WERI-Rb-1 (cell line): ENCODE results near the gene FBXO30.

ENCODE experiments used
- DNase-seq: peaks from one replicate; pipeline ENCODE4 v3.0.0-alpha.2; 2020
- H3K27ac ChIP-seq: fragments of 250-450 bp; sonication (Bioruptor Pico); 2 replicates; pipeline ENCODE4 v1.5.1; 2020; ENCODE audit warnings: mild to moderate bottlenecking, moderate library complexity
- H3K27me3 ChIP-seq: fragments of 250-450 bp; sonication (Bioruptor Pico); 2 replicates; pipeline ENCODE4 v1.5.1; 2021; ENCODE audit warnings: mild to moderate bottlenecking, low read depth, moderate library complexity; ENCODE audit not compliant: insufficient read depth, severe bottlenecking
- H3K36me3 ChIP-seq: fragments of 250-450 bp; sonication (Bioruptor Pico); 2 replicates; pipeline ENCODE4 v1.5.1; 2020; ENCODE audit warnings: mild to moderate bottlenecking, moderate library complexity
- H3K4me3 ChIP-seq: 2 replicates; pipeline ENCODE4 v1.5.1; 2011; ENCODE audit warnings: low read depth, mild to moderate bottlenecking, control low read depth, low read length
- H3K9me3 ChIP-seq: fragments of 250-450 bp; sonication (Bioruptor Pico); 2 replicates; pipeline ENCODE4 v1.5.1; 2021; ENCODE audit warnings: mild to moderate bottlenecking, moderate library complexity; ENCODE audit not compliant: severe bottlenecking
- TF ChIP-seq, protein P1 (sequence below): IDR thresholded peaks from 2 replicates; pipeline ENCODE4 v1.5.1; 2011; ENCODE audit warnings: low read depth, mild to moderate bottlenecking, control low read depth, inconsistent platforms, low read length

The FBXO30 gene

DNA sequence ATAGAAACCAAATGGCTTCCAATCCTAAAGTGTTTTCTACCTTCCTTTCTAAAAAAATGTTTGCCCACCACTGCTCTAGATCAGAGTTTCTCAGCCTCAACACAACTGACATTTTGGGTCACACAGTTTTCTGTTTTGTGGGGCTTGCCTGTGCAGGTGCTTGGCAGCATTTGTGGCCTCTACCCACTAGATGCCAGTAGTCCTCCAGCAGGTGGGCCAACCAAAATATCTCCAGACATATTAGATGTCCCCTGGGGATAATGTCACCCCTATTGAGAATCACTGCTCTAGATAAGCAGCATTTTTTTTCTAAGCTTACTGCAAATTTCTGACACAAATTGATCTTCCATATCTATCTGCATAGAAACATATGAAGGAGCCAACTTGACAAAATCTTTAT, 53.0 kb downstream of the FBXO30 start:
- no peak for DNase-seq
- no peaks in the 10 kb centered on the region for H3K36me3 ChIP-seq
- H3K27me3 ChIP-seq, result no peaks in the 10 kb centered on the region
- H3K4me3 ChIP-seq, result no peak overlapping the region
- H3K9me3 ChIP-seq, result no peaks in the 10 kb centered on the region
- TF ChIP-seq, protein P1, sequence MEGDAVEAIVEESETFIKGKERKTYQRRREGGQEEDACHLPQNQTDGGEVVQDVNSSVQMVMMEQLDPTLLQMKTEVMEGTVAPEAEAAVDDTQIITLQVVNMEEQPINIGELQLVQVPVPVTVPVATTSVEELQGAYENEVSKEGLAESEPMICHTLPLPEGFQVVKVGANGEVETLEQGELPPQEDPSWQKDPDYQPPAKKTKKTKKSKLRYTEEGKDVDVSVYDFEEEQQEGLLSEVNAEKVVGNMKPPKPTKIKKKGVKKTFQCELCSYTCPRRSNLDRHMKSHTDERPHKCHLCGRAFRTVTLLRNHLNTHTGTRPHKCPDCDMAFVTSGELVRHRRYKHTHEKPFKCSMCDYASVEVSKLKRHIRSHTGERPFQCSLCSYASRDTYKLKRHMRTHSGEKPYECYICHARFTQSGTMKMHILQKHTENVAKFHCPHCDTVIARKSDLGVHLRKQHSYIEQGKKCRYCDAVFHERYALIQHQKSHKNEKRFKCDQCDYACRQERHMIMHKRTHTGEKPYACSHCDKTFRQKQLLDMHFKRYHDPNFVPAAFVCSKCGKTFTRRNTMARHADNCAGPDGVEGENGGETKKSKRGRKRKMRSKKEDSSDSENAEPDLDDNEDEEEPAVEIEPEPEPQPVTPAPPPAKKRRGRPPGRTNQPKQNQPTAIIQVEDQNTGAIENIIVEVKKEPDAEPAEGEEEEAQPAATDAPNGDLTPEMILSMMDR, result no peak
- no peak overlapping the region for H3K27ac ChIP-seq

DNA sequence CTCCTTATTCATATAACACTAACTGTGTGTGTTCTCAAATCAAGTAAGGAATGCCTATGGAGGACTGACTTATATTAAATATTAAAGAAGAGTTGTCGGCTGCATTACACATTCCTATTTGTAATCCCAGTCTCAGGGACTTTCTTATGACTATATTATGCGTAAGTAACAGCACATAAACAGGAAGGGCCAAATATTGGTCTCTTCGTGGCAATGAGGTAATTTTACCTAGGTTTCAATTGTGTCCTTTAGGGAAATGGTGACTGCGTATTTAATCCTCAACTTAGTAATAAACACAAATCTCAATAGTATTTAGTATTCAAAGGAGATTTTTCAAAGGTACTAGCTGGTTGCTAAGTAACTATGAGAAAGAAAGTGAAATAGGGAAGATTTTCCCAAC, 56.5 kb downstream of the FBXO30 start:
- no peak overlapping the region for H3K27ac ChIP-seq
- TF ChIP-seq, protein P1, result no peak
- H3K27me3 ChIP-seq, result no peaks in the 10 kb centered on the region
- no peak for DNase-seq
- H3K9me3 ChIP-seq, result no peaks in the 10 kb centered on the region
- H3K4me3 ChIP-seq, result no peak overlapping the region
- no peaks in the 10 kb centered on the region for H3K36me3 ChIP-seq

GRCh38 chr6:145756170-145756662, 58.4 kb downstream of the FBXO30 start:
- DNase-seq, result no peak
- Histone ChIP-seq H3K27ac (no peak overlapping the region), H3K36me3 (no peaks in the 10 kb centered on the region)

DNA sequence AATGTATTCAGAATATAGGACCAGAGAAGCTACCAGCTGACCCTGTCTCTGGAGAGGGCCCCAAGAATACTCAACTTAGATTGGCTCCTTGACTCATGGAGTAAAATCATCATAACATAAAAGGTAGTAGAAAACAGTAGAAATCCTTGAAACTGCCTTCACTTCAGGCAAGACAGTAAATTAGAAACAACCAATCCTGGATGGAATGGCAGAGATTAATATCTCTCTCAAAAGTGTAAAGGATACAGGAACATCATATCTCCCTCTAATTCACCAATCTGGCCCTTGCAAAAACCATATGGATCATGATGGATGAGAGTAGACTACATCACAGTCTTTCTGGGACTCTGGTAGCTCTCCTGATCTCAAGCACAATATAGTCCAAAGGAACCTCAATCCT, 58.9 kb downstream of the FBXO30 start:
- Histone ChIP-seq H3K4me3 (no peak overlapping the region), H3K36me3 (no peaks in the 10 kb centered on the region), H3K9me3 (no peaks in the 10 kb centered on the region), H3K27me3 (no peaks in the 10 kb centered on the region), H3K27ac (no peak overlapping the region)
- TF ChIP-seq, protein P1, result no peak
- no peak for DNase-seq

More at GRCh38 chr6:145756170-145756662, 58.4 kb downstream of the FBXO30 start:
- Histone ChIP-seq H3K4me3 (no peak overlapping the region), H3K9me3 (no peaks in the 10 kb centered on the region), H3K27me3 (no peaks in the 10 kb centered on the region)
- TF ChIP-seq, protein P1, result no peak

DNA sequence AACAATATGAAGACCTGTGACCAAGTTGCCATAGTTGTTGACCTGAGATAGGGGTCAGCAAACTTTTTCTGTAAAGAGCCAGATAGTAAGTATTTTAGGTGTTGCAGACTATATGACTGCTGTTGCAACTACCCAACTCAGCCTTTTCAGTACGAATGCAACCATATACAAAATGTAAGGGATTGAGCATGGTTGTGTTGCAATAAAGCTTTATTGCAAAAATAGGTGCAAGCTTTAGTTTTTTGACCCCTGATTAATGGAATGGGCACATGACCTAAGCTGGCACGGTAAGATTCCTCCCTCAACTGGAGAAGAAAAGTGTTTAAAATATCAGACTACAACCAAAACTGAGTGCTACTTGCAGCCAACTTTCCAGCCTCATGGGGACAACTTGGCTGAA, 62.0 kb downstream of the FBXO30 start:
- TF ChIP-seq, protein P1, result no peak
- H3K9me3 ChIP-seq, result no peaks in the 10 kb centered on the region

DNA sequence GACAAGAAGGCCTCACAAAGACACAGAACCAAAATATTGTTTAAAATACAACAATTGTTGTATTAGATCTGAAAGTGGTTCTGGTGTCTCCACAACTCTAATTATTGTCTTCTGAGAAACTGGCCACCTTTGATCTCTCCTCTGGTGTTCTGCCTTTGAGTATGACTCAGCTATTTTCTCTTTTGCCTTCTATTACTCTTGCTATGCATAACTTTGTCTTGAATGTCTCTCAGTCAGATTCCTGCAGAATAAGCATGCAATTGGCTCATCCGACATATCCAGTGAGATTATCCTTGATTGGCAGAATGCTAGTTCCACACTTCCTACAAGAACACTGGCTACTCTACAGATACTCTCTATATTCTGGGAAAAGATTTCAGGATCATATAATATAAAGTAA, 65.0 kb downstream of the FBXO30 start:
- H3K4me3 ChIP-seq, result no peak overlapping the region
- H3K27ac ChIP-seq, result no peak overlapping the region

More for the DNA sequence above, 62.0 kb downstream of the FBXO30 start:
- H3K27ac ChIP-seq, result no peak overlapping the region
- no peaks in the 10 kb centered on the region for H3K36me3 ChIP-seq
- H3K27me3 ChIP-seq, result no peaks in the 10 kb centered on the region
- DNase-seq, result no peak
- H3K4me3 ChIP-seq, result no peak overlapping the region

More for the DNA sequence above, 65.0 kb downstream of the FBXO30 start:
- no peaks in the 10 kb centered on the region for H3K9me3 ChIP-seq
- H3K27me3 ChIP-seq, result no peaks in the 10 kb centered on the region
- H3K36me3 ChIP-seq, result no peaks in the 10 kb centered on the region
- no peak for DNase-seq
- TF ChIP-seq, protein P1, result no peak
